Measurements from ENCODE around the gene NFRKB.

The NFRKB gene

GRCh38 chr11:129895126-129896041, at the start of gene NFRKB:
Gene NFRKB, minus strand, starts transcription at chr11:129895578. Its CDS starts 2,729 bp downstream, at chr11:129892849.
- CTCF ChIA-PET = no interaction called here
- H3K27ac ChIP-seq = peak within 1 kb of the TSS; percentile 75
- peak; percentile 93 for DNase-seq (ENCODE audit: low spot score)
- TF ChIP-seq CTCF (conservative IDR thresholded peaks at IDR 0.05; ENCODE audit: low read depth) = no peak
- POLR2A ChIA-PET (ENCODE audit: low non-redundant PET) = interaction anchor here (0.5 kb wide), 1 partner anchor 39 kb away, joined by 7 read pairs; no protein-coding TSS in a partner anchor

- no peak for TF ChIP-seq CTCF (conservative IDR thresholded peaks at IDR 0.05; ENCODE audit: low read depth)
- no peak for DNase-seq (ENCODE audit: low spot score)
- H3K27ac ChIP-seq = no peak overlapping the region
- CTCF ChIA-PET = no interaction called here
- POLR2A ChIA-PET (ENCODE audit: low non-redundant PET) = no interaction called here
Observed at GRCh38 chr11:129944696-129945095, 49.3 kb upstream of the NFRKB start.

GRCh38 chr11:129943036-129943435, 47.7 kb upstream of the NFRKB start:
- DNase-seq (ENCODE audit: low spot score) = no peak
- ChIA-PET POLR2A (ENCODE audit: low non-redundant PET) (no interaction called here), CTCF (interaction anchor here (0.5 kb wide), 1 partner anchor 87 kb away, joined by 4 read pairs; no protein-coding TSS in a partner anchor)
- no peak overlapping the region for H3K27ac ChIP-seq
- TF ChIP-seq CTCF (conservative IDR thresholded peaks at IDR 0.05; ENCODE audit: low read depth) = no peak

GRCh38 chr11:129939510-129939909, 44.1 kb upstream of the NFRKB start:
- DNase-seq (ENCODE audit: low spot score) = no peak
- CTCF ChIA-PET = no interaction called here
- POLR2A ChIA-PET (ENCODE audit: low non-redundant PET) = no interaction called here
- no peak for TF ChIP-seq CTCF (conservative IDR thresholded peaks at IDR 0.05; ENCODE audit: low read depth)
- H3K27ac ChIP-seq = no peak overlapping the region

- no peak overlapping the region for H3K27ac ChIP-seq
- no peak for DNase-seq (ENCODE audit: low spot score)
- POLR2A ChIA-PET (ENCODE audit: low non-redundant PET) = no interaction called here
- no peak for TF ChIP-seq CTCF (conservative IDR thresholded peaks at IDR 0.05; ENCODE audit: low read depth)
- CTCF ChIA-PET = no interaction called here
Observed at GRCh38 chr11:129938764-129939163, 43.4 kb upstream of the NFRKB start.

- no peak for TF ChIP-seq CTCF (conservative IDR thresholded peaks at IDR 0.05; ENCODE audit: low read depth)
- ChIA-PET CTCF (no interaction called here), POLR2A (ENCODE audit: low non-redundant PET) (no interaction called here)
- no peak overlapping the region for H3K27ac ChIP-seq
- no peak for DNase-seq (ENCODE audit: low spot score)
Observed at GRCh38 chr11:129937592-129938238, 42.3 kb upstream of the NFRKB start.

All from RWPE1 (cell line).